Measurements from ENCODE around the gene TENM4.
A peak's percentile ranks its signal among the peaks of the same experiment; 100 is the strongest.

Gene TENM4

GRCh38 chr11:78961937-78962701 lies 478.7 kb downstream of the TENM4 start:
- DNase-seq, result peak; percentile 82
- TF ChIP-seq CTCF (IDR thresholded peaks at IDR 0.05), result no peak
- H3K27me3 Mint-ChIP-seq (ENCODE audit: low read depth, poor library complexity), result no peaks in the 10 kb centered on the region
- no peaks in the 10 kb centered on the region for H3K36me3 Mint-ChIP-seq (ENCODE audit: low read depth)
- H3K9me3 Mint-ChIP-seq, result no peaks in the 10 kb centered on the region
- peak overlapping the region; percentile 97 for H3K4me3 Mint-ChIP-seq
- H3K4me1 Mint-ChIP-seq, result peaks cover 95% of the 10 kb centered on the region
- H3K27ac Mint-ChIP-seq, result peak overlapping the region; percentile 97

DNA sequence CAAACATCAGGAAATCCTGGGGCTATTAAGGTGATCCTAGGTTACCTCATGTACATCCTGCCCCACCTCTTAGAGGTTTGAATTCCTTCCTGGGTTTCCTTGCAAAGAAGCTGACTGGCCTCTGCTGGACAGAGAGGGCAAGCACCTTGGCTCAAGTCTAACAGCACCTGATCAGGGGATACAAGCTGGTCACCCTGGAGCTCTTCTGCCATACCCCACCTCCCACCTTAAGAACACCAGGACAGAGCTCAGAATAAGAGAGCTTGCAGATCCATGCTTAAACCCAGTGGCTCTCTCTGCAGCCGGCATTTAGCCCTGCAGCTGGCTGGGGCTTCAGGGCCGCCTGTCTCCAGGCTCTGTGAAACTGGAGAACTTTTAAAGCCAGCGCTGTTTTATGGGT lies 479.6 kb downstream of the TENM4 start:
- DNase-seq, result peak; percentile 41
- Mint-ChIP-seq H3K36me3 (ENCODE audit: low read depth) (no peaks in the 10 kb centered on the region), H3K27me3 (ENCODE audit: low read depth, poor library complexity) (no peaks in the 10 kb centered on the region), H3K4me3 (peak overlapping the region; percentile 97), H3K27ac (peak overlapping the region; percentile 72), H3K4me1 (peaks cover 95% of the 10 kb centered on the region), H3K9me3 (no peaks in the 10 kb centered on the region)
- TF ChIP-seq CTCF (IDR thresholded peaks at IDR 0.05), result peak; percentile 31

- no peak for DNase-seq
- Mint-ChIP-seq H3K4me3 (peak overlapping the region; percentile 50), H3K36me3 (ENCODE audit: low read depth) (no peaks in the 10 kb centered on the region), H3K4me1 (peaks cover 100% of the 10 kb centered on the region), H3K27ac (peak overlapping the region; percentile 97), H3K9me3 (no peaks in the 10 kb centered on the region), H3K27me3 (ENCODE audit: low read depth, poor library complexity) (no peaks in the 10 kb centered on the region)
- no peak for TF ChIP-seq CTCF (IDR thresholded peaks at IDR 0.05)
Observed at GRCh38 chr11:78958444-78958843, 482.4 kb downstream of the TENM4 start.

DNA sequence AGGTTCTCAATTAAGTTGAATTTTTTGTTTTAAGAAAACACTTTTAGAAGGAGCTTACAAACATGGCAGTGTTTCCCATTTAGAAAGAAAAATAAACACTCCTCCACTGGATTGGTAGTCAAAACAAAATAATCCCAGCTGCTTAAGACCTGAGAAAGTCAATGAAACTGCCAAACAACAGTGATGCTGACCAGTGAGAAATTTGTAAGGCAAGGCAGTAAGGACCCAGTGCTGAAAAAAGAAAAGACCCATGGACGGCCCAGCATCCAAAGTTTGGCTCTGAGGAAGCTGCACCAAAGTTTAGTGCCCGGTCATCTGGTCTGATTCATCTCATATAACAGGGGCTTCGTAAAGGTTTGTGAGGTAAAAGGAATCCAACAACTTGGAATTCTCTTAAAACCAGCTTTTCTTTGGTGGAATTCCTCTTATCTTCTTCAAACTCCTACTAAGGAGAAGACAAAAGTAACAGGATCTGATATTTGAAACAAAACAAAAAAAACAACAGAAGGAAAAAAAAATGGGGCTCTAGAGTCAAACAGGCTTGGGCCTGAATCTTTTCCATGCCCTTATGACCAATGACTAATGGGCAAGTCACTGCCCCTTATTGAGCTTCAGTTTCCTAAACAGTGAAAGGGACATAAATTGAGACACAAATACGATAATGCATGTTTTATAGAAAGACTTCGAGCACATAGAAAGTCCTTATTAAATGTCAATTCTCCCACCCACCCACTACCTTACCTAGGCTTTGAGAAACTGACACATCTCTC lies 483.2 kb downstream of the TENM4 start:
- Mint-ChIP-seq H3K4me1 (peaks cover 100% of the 10 kb centered on the region), H3K36me3 (ENCODE audit: low read depth) (no peaks in the 10 kb centered on the region), H3K27ac (peak overlapping the region; percentile 97)

GRCh38 chr11:78954696-78955095 lies 486.1 kb downstream of the TENM4 start:
- no peak for TF ChIP-seq CTCF (IDR thresholded peaks at IDR 0.05)
- Mint-ChIP-seq H3K27me3 (ENCODE audit: low read depth, poor library complexity) (no peaks in the 10 kb centered on the region), H3K27ac (peak overlapping the region; percentile 95), H3K36me3 (ENCODE audit: low read depth) (no peaks in the 10 kb centered on the region), H3K9me3 (no peaks in the 10 kb centered on the region), H3K4me1 (peaks cover 98% of the 10 kb centered on the region), H3K4me3 (no peak overlapping the region)
- no peak for DNase-seq

More for the DNA sequence above, 483.2 kb downstream of the TENM4 start:
- no peaks in the 10 kb centered on the region for H3K27me3 Mint-ChIP-seq (ENCODE audit: low read depth, poor library complexity)
- peak overlapping the region; percentile 60 for H3K4me3 Mint-ChIP-seq
- no peak for TF ChIP-seq CTCF (IDR thresholded peaks at IDR 0.05)
- no peak for DNase-seq
- H3K9me3 Mint-ChIP-seq, result no peaks in the 10 kb centered on the region

Measured in nephron progenitor cell (in vitro differentiated cells).